Bronchial epithelial cell (primary cell): Measurements from ENCODE around the gene STOML1. TPM values are rescaled to one million over a fixed set of nuclear protein-coding genes. Genes with fewer than 3 reads are reported as not detected.
A peak's percentile ranks its signal among the peaks of the same experiment; 100 is the strongest.
"Not testable (repeated sequence)": the region's sequence is repeated elsewhere in the genome, so short reads cannot be mapped to it uniquely, and the experiment has no call there.

ENCODE experiments used
- DNase-seq: peaks from one replicate; pipeline ENCODE4 v3.0.0-alpha.2; 2010; ENCODE audit warnings: low read depth
- FAIRE-seq: peaks from 2 replicates; lab custom pipeline; 2011; peaks lifted over from hg19 to GRCh38; lab: Jason Lieb, UNC
- H3K27me3 ChIP-seq: 2 replicates; pipeline ENCODE4 v1.5.1; 2011; ENCODE audit warnings: low read length; ENCODE audit not compliant: control insufficient read depth, insufficient read depth
- H3K36me3 ChIP-seq: 2 replicates; pipeline ENCODE4 v1.5.1; 2011; ENCODE audit warnings: low read length; ENCODE audit not compliant: control insufficient read depth, insufficient read depth
- H3K4me3 ChIP-seq: 2 replicates; pipeline ENCODE4 v1.5.1; 2011; ENCODE audit warnings: mild to moderate bottlenecking, low read depth, low read length, control low read depth
- CTCF ChIP-seq: IDR thresholded peaks from 2 replicates; pipeline ENCODE4 v1.5.1; 2011; ENCODE audit warnings: mild to moderate bottlenecking, moderate library complexity, low read length, control low read depth, inconsistent platforms; ENCODE audit not compliant: insufficient read depth, severe bottlenecking
- total RNA-seq: library from RNA; depleted of rRNA; stranded (reverse); fragments of >200 nt; gene quantifications from 2 replicates; pipeline ENCODE4 v1.2.1, GENCODE V29; 2014

Gene STOML1
- total RNA-seq, 1 donor from 2014 or later, result 9.5 TPM

GRCh38 chr15:73968461-73968860, 23.6 kb downstream of the STOML1 start:
- no peaks in the 10 kb centered on the region for H3K27me3 ChIP-seq
- H3K4me3 ChIP-seq, result no peak overlapping the region
- FAIRE-seq, result no peak
- H3K36me3 ChIP-seq, result no peaks in the 10 kb centered on the region
- no peak for DNase-seq
- no peak for TF ChIP-seq CTCF

- Histone ChIP-seq H3K4me3 (no peak overlapping the region), H3K36me3 (no peaks in the 10 kb centered on the region), H3K27me3 (no peaks in the 10 kb centered on the region)
- peak; percentile 61 for DNase-seq
- FAIRE-seq, result no peak
- no peak for TF ChIP-seq CTCF
Observed at GRCh38 chr15:73965758-73966113, 26.4 kb downstream of the STOML1 start.

GRCh38 chr15:73965094-73965757, 26.9 kb downstream of the STOML1 start:
- H3K4me3 ChIP-seq, result no peak overlapping the region
- no peaks in the 10 kb centered on the region for H3K36me3 ChIP-seq
- TF ChIP-seq CTCF, result no peak
- no peak for DNase-seq
- H3K27me3 ChIP-seq, result no peaks in the 10 kb centered on the region
- FAIRE-seq, result no peak

- no peaks in the 10 kb centered on the region for H3K27me3 ChIP-seq
- TF ChIP-seq CTCF, result peak; percentile 97
- FAIRE-seq (no peak), DNase-seq (peak; percentile 62)
- no peak overlapping the region for H3K4me3 ChIP-seq
- no peaks in the 10 kb centered on the region for H3K36me3 ChIP-seq
Observed at GRCh38 chr15:73964736-73965093, 27.4 kb downstream of the STOML1 start.

GRCh38 chr15:73962433-73962832, 29.7 kb downstream of the STOML1 start:
- Histone ChIP-seq H3K36me3 (no peaks in the 10 kb centered on the region), H3K4me3 (no peak overlapping the region), H3K27me3 (no peaks in the 10 kb centered on the region)
- DNase-seq, result no peak
- no peak for TF ChIP-seq CTCF
- no peak for FAIRE-seq

- not testable (repeated sequence) for H3K27me3 ChIP-seq, H3K4me3 ChIP-seq, DNase-seq, FAIRE-seq, H3K36me3 ChIP-seq
Observed at GRCh38 chr15:73960472-73961070, 31.5 kb downstream of the STOML1 start.
